ENCODE results near the gene CACNA2D4. TPM values are rescaled to one million over a fixed set of nuclear protein-coding genes. Genes with fewer than 3 reads are reported as not detected.

CACNA2D4 gene
- total and polyA plus RNA-seq, 2 of the 13 experiments (the other 11 are each of a cell fraction or from before 2014, with no cell fraction given), result 14.2 to 136 TPM

DNA sequence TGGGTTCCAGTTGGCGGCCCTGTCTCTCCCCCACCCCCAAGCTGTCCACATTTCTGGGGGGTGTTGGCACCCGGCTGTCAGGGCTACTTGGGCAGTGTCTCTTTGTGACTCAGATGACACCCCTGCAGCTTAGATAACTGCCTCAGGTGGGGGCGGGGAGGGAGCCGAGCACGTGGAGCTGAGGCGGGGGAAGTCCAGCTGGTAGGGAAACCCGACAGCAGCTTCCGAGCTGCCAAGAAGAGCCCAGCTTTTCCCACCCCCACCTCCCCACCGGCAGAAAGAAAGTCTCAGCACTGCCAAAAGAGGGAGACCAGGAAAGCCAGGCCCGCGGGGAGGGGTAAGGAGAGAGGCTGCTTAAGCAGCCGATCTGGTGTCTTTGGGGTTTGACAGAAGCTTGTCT is 96.6 kb downstream of the CACNA2D4 start:
- Histone ChIP-seq H3K27ac (ENCODE audit: extremely low read length, insufficient read depth, low read length) (no peak overlapping the region), H3K4me3 (replicated peaks in 1 of 3; ENCODE audit: insufficient read depth in 1 of 3, low read depth in 2 of 3, low read length in 3 of 3) (peak overlapping the region in 1 of 3 experiments; percentile 28; a peak in 1 of 6 replicates), H3K4me1 (ENCODE audit: insufficient read depth, low read length) (peaks cover 59% of the 10 kb centered on the region), H2AFZ (ENCODE audit: low read length) (peak overlapping the region; percentile 50), H3K4me2 (ENCODE audit: low read depth, low read length) (peak overlapping the region; percentile 49; the same call in 1 of the 2 replicates), H3K79me2 (ENCODE audit: insufficient read depth, low read length) (no peaks in the 10 kb centered on the region), H4K20me1 (ENCODE audit: insufficient read depth, low read length) (no peaks in the 10 kb centered on the region), H3K36me3 (replicated peaks in 1 of 2; ENCODE audit: control insufficient read depth in 1 of 2, insufficient read depth in 2 of 2, low read length in 2 of 2) (no peaks in the 10 kb centered on the region), H3K9me3 (ENCODE audit: low read length) (no peaks in the 10 kb centered on the region), H3K9ac (ENCODE audit: insufficient read depth, low read depth, low read length) (no peak overlapping the region), H3K27me3 (ENCODE audit: control insufficient read depth in 1 of 2, insufficient read depth in 2 of 2, low read length in 2 of 2) (peaks cover 15 to 50% of the 10 kb centered on the region in 2 experiments)
- WGBS (ENCODE audit: low lambda C conversion rate), result 6% methylated on average over 6 of the region's 12 CpGs
- DNase-seq (ENCODE audit: low spot score) (no peak), ATAC-seq (no peak), FAIRE-seq (no peak)
- in situ Hi-C loops (cut with HindIII; ENCODE audit: extremely low pct_ligation_motif_present, low pct_unique_long_range_greater_than_20kb) (no loop called here), intact Hi-C loops (cut with micrococcal nuclease; ENCODE audit: unreplicated experiment) (no loop called here)
- BruUV-seq (replicated peaks), result no TSS peak
- POLR2A ChIA-PET, result interaction anchor here (0.8 to 1.9 kb wide), 2 partner anchors 10 to 18 kb away, joined by 3 to 15 read pairs; no protein-coding TSS in a partner anchor
- CTCF ChIA-PET (ENCODE audit: low intra/inter-chr PET ratio, low total read pairs), result no interaction called here
- TF ChIP-seq ISX (CRISPR knock-in tag; conservative IDR thresholded peaks at IDR 0.05) (no peak), NPAS2 (CRISPR knock-in tag; IDR thresholded peaks at IDR 0.05; ENCODE audit: borderline replicate concordance) (no peak), ZNF619 (CRISPR knock-in tag; IDR thresholded peaks at IDR 0.05) (no peak), TBP (CRISPR knock-in tag; IDR thresholded peaks at IDR 0.05) (no peak), RARA (CRISPR knock-in tag; IDR thresholded peaks at IDR 0.05) (no peak), CCDC6 (CRISPR knock-in tag; IDR thresholded peaks at IDR 0.05) (no peak), YEATS4 (CRISPR knock-in tag; IDR thresholded peaks at IDR 0.05; ENCODE audit: borderline replicate concordance) (no peak), PHF21A (CRISPR knock-in tag; IDR thresholded peaks at IDR 0.05) (no peak), BHLHE40 (IDR thresholded peaks at IDR 0.05; ENCODE audit: low read length) (no peak), SETDB1 (CRISPR knock-in tag; IDR thresholded peaks at IDR 0.05; ENCODE audit: borderline replicate concordance) (no peak), ZFP36L2 (CRISPR knock-in tag; IDR thresholded peaks at IDR 0.05) (no peak), ZKSCAN5 (CRISPR knock-in tag; IDR thresholded peaks at IDR 0.05) (no peak)
- TF ChIP-seq, protein P1, sequence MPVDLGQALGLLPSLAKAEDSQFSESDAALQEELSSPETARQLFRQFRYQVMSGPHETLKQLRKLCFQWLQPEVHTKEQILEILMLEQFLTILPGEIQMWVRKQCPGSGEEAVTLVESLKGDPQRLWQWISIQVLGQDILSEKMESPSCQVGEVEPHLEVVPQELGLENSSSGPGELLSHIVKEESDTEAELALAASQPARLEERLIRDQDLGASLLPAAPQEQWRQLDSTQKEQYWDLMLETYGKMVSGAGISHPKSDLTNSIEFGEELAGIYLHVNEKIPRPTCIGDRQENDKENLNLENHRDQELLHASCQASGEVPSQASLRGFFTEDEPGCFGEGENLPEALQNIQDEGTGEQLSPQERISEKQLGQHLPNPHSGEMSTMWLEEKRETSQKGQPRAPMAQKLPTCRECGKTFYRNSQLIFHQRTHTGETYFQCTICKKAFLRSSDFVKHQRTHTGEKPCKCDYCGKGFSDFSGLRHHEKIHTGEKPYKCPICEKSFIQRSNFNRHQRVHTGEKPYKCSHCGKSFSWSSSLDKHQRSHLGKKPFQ (CRISPR knock-in tag; IDR thresholded peaks at IDR 0.05; ENCODE audit: insufficient replicate concordance), result no peak
- TF ChIP-seq, protein P2, sequence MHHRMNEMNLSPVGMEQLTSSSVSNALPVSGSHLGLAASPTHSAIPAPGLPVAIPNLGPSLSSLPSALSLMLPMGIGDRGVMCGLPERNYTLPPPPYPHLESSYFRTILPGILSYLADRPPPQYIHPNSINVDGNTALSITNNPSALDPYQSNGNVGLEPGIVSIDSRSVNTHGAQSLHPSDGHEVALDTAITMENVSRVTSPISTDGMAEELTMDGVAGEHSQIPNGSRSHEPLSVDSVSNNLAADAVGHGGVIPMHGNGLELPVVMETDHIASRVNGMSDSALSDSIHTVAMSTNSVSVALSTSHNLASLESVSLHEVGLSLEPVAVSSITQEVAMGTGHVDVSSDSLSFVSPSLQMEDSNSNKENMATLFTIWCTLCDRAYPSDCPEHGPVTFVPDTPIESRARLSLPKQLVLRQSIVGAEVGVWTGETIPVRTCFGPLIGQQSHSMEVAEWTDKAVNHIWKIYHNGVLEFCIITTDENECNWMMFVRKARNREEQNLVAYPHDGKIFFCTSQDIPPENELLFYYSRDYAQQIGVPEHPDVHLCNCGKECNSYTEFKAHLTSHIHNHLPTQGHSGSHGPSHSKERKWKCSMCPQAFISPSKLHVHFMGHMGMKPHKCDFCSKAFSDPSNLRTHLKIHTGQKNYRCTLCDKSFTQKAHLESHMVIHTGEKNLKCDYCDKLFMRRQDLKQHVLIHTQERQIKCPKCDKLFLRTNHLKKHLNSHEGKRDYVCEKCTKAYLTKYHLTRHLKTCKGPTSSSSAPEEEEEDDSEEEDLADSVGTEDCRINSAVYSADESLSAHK (CRISPR knock-in tag; IDR thresholded peaks at IDR 0.05; ENCODE audit: borderline replicate concordance), result no peak
- TF ChIP-seq, protein P3, sequence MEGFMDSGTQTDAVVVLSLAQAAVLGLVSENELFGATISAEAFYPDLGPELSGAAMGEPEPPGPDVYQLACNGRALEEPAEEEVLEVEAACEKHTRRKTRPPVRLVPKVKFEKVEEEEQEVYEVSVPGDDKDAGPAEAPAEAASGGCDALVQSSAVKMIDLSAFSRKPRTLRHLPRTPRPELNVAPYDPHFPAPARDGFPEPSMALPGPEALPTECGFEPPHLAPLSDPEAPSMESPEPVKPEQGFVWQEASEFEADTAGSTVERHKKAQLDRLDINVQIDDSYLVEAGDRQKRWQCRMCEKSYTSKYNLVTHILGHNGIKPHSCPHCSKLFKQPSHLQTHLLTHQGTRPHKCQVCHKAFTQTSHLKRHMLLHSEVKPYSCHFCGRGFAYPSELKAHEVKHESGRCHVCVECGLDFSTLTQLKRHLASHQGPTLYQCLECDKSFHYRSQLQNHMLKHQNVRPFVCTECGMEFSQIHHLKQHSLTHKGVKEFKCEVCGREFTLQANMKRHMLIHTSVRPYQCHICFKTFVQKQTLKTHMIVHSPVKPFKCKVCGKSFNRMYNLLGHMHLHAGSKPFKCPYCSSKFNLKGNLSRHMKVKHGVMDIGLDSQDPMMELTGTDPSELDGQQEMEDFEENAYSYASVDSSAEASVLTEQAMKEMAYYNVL (CRISPR knock-in tag; IDR thresholded peaks at IDR 0.05; ENCODE audit: borderline replicate concordance), result no peak
- TF ChIP-seq, protein P4, sequence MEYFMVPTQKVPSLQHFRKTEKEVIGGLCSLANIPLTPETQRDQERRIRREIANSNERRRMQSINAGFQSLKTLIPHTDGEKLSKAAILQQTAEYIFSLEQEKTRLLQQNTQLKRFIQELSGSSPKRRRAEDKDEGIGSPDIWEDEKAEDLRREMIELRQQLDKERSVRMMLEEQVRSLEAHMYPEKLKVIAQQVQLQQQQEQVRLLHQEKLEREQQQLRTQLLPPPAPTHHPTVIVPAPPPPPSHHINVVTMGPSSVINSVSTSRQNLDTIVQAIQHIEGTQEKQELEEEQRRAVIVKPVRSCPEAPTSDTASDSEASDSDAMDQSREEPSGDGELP (IDR thresholded peaks at IDR 0.05; ENCODE audit: borderline replicate concordance, low read depth), result no peak
- TF ChIP-seq, protein P5, sequence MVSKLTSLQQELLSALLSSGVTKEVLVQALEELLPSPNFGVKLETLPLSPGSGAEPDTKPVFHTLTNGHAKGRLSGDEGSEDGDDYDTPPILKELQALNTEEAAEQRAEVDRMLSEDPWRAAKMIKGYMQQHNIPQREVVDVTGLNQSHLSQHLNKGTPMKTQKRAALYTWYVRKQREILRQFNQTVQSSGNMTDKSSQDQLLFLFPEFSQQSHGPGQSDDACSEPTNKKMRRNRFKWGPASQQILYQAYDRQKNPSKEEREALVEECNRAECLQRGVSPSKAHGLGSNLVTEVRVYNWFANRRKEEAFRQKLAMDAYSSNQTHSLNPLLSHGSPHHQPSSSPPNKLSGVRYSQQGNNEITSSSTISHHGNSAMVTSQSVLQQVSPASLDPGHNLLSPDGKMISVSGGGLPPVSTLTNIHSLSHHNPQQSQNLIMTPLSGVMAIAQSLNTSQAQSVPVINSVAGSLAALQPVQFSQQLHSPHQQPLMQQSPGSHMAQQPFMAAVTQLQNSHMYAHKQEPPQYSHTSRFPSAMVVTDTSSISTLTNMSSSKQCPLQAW (CRISPR knock-in tag; IDR thresholded peaks at IDR 0.05), result peak; percentile 37; the same call in 1 of the 2 replicates
